Prostate gland (tissue), 2 donors: ENCODE data around the gene FAM241A. TPM values are rescaled to one million over a fixed set of nuclear protein-coding genes. Genes with fewer than 3 reads are reported as not detected.

ENCODE experiments used
- DNase-seq: peaks from one replicate; pipeline ENCODE4 v3.0.0-alpha.2; 2019; ENCODE audit warnings: low spot score
- H3K27ac ChIP-seq, 2 donors: fragments of 200-600 bp; sonication (generic); 2 replicates each; pipeline ENCODE4 v1.5.1; 2017 to 2019
- H3K27me3 ChIP-seq: fragments of 200-600 bp; sonication (generic); replicated peaks from 2 replicates; pipeline ENCODE4 v1.5.1; 2019; ENCODE audit not compliant: insufficient read depth
- H3K36me3 ChIP-seq, 2 donors: fragments of 200-600 bp; sonication (generic); 1 replicate in 1 of 2; 2 replicates in 1 of 2; pipeline versions ENCODE4 v1.5.1 to v1.8.1; 2017 to 2019
- H3K4me1 ChIP-seq: fragments of 200-600 bp; sonication (generic); replicated peaks from 2 replicates; pipeline ENCODE4 v1.5.1; 2019
- H3K4me3 ChIP-seq, 2 donors: fragments of 200-600 bp; sonication (generic); 2 replicates each; pipeline ENCODE4 v1.5.1; 2017 to 2019
- H3K9me3 ChIP-seq: fragments of 200-600 bp; sonication (generic); 2 replicates; pipeline ENCODE4 v1.5.1; 2017
- POLR2A ChIP-seq: fragments of 450-650 bp; IDR thresholded peaks from one replicate; pipeline ENCODE4 v1.6.1; 2016; ENCODE audit warnings: antibody characterized with exemption, mild to moderate bottlenecking
- POLR2AphosphoS5 ChIP-seq: sonication (generic); formaldehyde crosslinking; IDR thresholded peaks from one replicate; pipeline ENCODE4 v1.6.1; 2017; ENCODE audit warnings: antibody characterized with exemption
- WGBS: methylation state at CpG from one replicate; pipeline ENCODE4 v1.1.5; 2018; 5-methylcytosine and 5-hydroxymethylcytosine counted together
- intact Hi-C: fragments of 100-400 bp; cut with DNase I; formaldehyde crosslinking; loops from one replicate; pipeline ENCODE4 v1.14.2; 2022
- total RNA-seq, 2 donors: library from RNA; depleted of rRNA; stranded (reverse); fragments of >200 nt; gene quantifications; one replicate each; pipeline ENCODE4 v1.1.0, GENCODE V29; 2016
- TF ChIP-seq, protein P1 (sequence below), 4 experiments: fragments of 200-600 bp in 2 of 4; fragments of 450-650 bp in 2 of 4; sonication (generic) in 2 of 4; IDR thresholded peaks; 1 replicate in 3 of 4; 2 replicates in 1 of 4; pipeline ENCODE4 v1.5.1; 2016 to 2019; ENCODE audit warnings: antibody characterized with exemption in 4 of 4, mild to moderate bottlenecking in 2 of 4, moderate library complexity in 2 of 4

FAM241A gene
- total RNA-seq, 2 donors from 2014 or later: 3.6 to 3.7 TPM

DNA sequence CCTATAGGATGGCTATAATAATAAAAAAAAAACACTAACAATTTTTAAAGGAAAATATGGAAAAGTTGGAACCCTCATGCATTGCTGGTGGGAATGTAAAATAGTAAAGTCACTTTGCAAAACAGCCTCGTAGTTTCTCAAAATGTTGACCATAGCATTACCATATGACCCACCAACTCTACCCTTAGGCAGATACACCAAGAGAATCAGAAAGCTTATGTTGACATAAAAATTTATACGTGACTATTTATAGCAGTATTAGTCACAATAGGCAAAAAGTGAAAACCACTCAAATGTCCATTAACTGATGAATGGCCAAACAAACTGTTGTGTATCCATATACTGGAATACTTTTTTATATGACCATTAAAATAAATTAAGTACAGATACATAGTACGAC, 19.8 kb upstream of the FAM241A start:
- Histone ChIP-seq H3K27me3 (no peaks in the 10 kb centered on the region), H3K27ac (no peak overlapping the region), H3K36me3 (no peaks in the 10 kb centered on the region), H3K4me1 (no peaks in the 10 kb centered on the region), H3K4me3 (no peak overlapping the region), H3K9me3 (no peaks in the 10 kb centered on the region)
- WGBS: 60% methylated on average over 3 of the region's 3 CpGs
- TF ChIP-seq POLR2A (no peak), POLR2AphosphoS5 (no peak)
- TF ChIP-seq, protein P1, sequence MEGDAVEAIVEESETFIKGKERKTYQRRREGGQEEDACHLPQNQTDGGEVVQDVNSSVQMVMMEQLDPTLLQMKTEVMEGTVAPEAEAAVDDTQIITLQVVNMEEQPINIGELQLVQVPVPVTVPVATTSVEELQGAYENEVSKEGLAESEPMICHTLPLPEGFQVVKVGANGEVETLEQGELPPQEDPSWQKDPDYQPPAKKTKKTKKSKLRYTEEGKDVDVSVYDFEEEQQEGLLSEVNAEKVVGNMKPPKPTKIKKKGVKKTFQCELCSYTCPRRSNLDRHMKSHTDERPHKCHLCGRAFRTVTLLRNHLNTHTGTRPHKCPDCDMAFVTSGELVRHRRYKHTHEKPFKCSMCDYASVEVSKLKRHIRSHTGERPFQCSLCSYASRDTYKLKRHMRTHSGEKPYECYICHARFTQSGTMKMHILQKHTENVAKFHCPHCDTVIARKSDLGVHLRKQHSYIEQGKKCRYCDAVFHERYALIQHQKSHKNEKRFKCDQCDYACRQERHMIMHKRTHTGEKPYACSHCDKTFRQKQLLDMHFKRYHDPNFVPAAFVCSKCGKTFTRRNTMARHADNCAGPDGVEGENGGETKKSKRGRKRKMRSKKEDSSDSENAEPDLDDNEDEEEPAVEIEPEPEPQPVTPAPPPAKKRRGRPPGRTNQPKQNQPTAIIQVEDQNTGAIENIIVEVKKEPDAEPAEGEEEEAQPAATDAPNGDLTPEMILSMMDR (IDR thresholded peaks at IDR 0.05): no peak
- DNase-seq: no peak
- intact Hi-C loops: no loop called here

DNA sequence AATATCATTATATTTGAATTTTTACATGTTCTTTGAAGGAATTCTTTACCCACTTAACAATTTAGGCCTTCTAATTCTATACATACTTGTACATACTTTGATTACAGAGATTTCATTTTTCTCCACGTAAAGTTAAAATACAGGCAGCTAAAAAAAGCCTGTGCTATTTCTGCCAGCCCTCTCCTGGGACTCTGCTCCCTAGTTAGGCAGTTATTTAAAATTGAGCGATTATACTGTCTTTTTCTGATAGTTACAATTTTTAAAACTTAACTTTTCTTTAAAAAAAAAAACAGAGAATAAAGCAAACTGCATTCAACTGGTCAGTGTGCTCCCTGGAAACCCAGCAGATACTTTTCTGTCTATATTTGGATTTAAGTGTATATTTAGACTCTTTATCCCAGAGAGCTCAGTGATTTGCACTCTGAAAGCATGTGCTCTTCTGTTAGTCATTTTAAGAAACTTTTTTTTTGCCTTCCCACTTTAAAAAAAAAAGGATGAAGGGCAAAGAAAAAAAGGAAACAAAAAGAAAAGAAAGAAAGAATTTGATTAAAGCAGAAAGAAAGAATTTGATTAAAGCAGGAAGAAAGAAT, 18.1 kb upstream of the FAM241A start:
- DNase-seq: no peak
- intact Hi-C loops: no loop called here
- H3K27me3 ChIP-seq: no peaks in the 10 kb centered on the region
- TF ChIP-seq, protein P1 (IDR thresholded peaks at IDR 0.05): no peak
- no peak for TF ChIP-seq POLR2A
- TF ChIP-seq POLR2AphosphoS5: no peak
- no peaks in the 10 kb centered on the region for H3K36me3 ChIP-seq
- H3K27ac ChIP-seq: no peak overlapping the region
- no peaks in the 10 kb centered on the region for H3K4me1 ChIP-seq
- H3K9me3 ChIP-seq: no peaks in the 10 kb centered on the region
- no peak overlapping the region for H3K4me3 ChIP-seq
- 60% methylated on average over 2 of the region's 2 CpGs for WGBS

DNA sequence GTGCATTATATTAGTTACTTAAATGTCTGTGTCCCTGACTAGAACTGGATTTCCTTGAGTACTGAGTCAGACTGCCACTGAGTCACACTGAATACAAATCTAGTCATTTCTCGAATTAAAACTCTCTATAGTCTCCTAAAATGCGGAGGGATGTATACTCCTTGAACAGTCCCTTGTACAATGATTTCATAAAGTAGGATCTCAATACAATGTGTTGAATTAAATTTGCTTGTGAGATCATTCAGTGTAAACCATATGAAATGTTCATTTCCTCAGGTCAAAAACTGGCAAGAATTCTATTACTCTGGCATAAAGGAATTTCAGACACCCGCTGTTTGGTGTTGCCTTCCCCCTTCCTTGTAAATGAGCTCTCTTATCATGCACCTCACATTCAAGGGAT, 17.5 kb upstream of the FAM241A start:
- Histone ChIP-seq H3K9me3 (no peaks in the 10 kb centered on the region), H3K36me3 (no peaks in the 10 kb centered on the region), H3K4me3 (no peak overlapping the region), H3K27ac (no peak overlapping the region), H3K4me1 (no peaks in the 10 kb centered on the region), H3K27me3 (no peaks in the 10 kb centered on the region)
- DNase-seq: no peak
- WGBS: 97% methylated on average over 3 of the region's 3 CpGs
- intact Hi-C loops: no loop called here
- TF ChIP-seq POLR2AphosphoS5: no peak
- TF ChIP-seq POLR2A: no peak
- TF ChIP-seq, protein P1 (IDR thresholded peaks at IDR 0.05): no peak

DNA sequence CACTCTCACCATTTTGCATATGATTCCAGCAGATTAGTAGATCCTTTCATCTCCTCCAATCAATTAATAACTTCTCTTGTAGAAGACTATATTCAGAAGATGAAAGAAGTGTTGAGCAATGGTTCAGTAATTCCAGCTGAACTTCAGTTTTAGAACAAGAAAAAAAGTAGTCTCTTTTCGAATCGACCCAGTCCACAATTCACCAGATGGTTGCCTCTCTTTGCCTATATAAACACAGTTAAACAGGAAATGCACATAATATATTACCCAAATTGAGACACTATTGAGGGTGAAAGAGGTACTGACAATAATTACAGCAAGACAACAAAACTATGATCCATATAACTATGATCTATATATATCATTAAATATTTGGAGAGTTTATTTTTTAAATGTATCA, 16.8 kb upstream of the FAM241A start:
- TF ChIP-seq POLR2A (no peak), POLR2AphosphoS5 (no peak)
- TF ChIP-seq, protein P1 (IDR thresholded peaks at IDR 0.05): no peak
- 34% methylated on average over 2 of the region's 2 CpGs for WGBS
- Histone ChIP-seq H3K27ac (no peak overlapping the region), H3K27me3 (no peaks in the 10 kb centered on the region), H3K9me3 (no peaks in the 10 kb centered on the region), H3K4me3 (no peak overlapping the region), H3K4me1 (no peaks in the 10 kb centered on the region), H3K36me3 (no peaks in the 10 kb centered on the region)
- DNase-seq: no peak
- intact Hi-C loops: no loop called here

DNA sequence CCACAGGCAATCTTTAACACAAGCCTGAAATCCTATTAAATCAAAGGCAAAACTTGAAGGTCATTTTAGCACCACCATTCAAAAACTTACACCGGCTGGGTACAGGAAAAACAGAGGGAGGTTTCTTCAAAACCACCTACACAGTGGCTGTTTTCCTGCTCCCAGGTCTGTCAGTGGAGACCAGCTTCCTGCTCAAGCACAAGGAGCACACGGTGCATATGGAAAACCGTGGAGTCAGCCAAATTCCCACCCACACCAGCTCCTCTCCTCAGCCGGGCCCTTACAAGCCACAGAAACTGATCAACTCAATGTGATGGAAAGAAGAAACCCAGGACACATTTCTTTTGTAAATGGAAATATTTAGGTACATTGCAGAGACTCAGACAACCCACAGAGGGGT, 14.3 kb upstream of the FAM241A start:
- Histone ChIP-seq H3K4me3 (no peak overlapping the region), H3K27ac (no peak overlapping the region), H3K36me3 (no peaks in the 10 kb centered on the region), H3K27me3 (no peaks in the 10 kb centered on the region), H3K4me1 (no peaks in the 10 kb centered on the region), H3K9me3 (no peaks in the 10 kb centered on the region)
- TF ChIP-seq POLR2A (no peak), POLR2AphosphoS5 (no peak)
- TF ChIP-seq, protein P1 (IDR thresholded peaks at IDR 0.05): no peak
- intact Hi-C loops: no loop called here
- DNase-seq: no peak
- WGBS: 14% methylated on average over 4 of the region's 4 CpGs
